ENCODE measurements around the gene SIX1. TPM values are rescaled to one million over a fixed set of nuclear protein-coding genes. Genes with fewer than 3 reads are reported as not detected.

Gene SIX1
- polyA plus RNA-seq, 1 of the 3 experiments (the other 2 are of a cell fraction), result 52.1 TPM

GRCh38 chr14:60680511-60680910, 31.2 kb upstream of the SIX1 start:
- H3K27me3 ChIP-seq (ENCODE audit: insufficient read depth), result no peaks in the 10 kb centered on the region
- no peaks in the 10 kb centered on the region for H3K4me1 ChIP-seq (ENCODE audit: control insufficient read depth in 1 of 2, insufficient read depth in 2 of 2, low read depth in 1 of 2, low read length in 1 of 2)
- no peak overlapping the region for H3K9ac ChIP-seq
- no peaks in the 10 kb centered on the region for H3K9me2 ChIP-seq
- no peak overlapping the region for H3K4me3 ChIP-seq (ENCODE audit: low read depth in 2 of 2, low read length in 1 of 2)
- H3K27ac ChIP-seq (ENCODE audit: low read depth in 2 of 2, low read length in 1 of 2), result no peak overlapping the region
- H2AFZ ChIP-seq (ENCODE audit: low read depth), result no peak overlapping the region
- ChIA-PET CTCF (no interaction called here), POLR2A (no interaction called here)
- H3K79me2 ChIP-seq (ENCODE audit: insufficient read depth), result no peaks in the 10 kb centered on the region
- 71% methylated on average over 3 of the region's 3 CpGs for WGBS (ENCODE audit: low lambda C conversion rate)
- DNase-seq, result no peak
- H3K9me3 ChIP-seq, result peaks cover 3% of the 10 kb centered on the region; the same call in 1 of the 2 replicates
- no peaks in the 10 kb centered on the region for H3F3A ChIP-seq (replicated peaks; ENCODE audit: insufficient read depth)
- TF ChIP-seq SIN3A (IDR thresholded peaks at IDR 0.05; ENCODE audit: borderline replicate concordance, low read depth, low read length) (no peak), GABPA (IDR thresholded peaks at IDR 0.05; ENCODE audit: low read depth) (no peak), MAX (IDR thresholded peaks at IDR 0.05; ENCODE audit: low read depth) (no peak), SMC3 (IDR thresholded peaks at IDR 0.05; ENCODE audit: low read depth, low read length) (no peak), CHD2 (IDR thresholded peaks at IDR 0.05; ENCODE audit: low read length, partially characterized antibody) (no peak), MXI1 (IDR thresholded peaks at IDR 0.05; ENCODE audit: low read depth, low read length) (no peak), GATA2 (CRISPR knock-in tag; IDR thresholded peaks at IDR 0.05) (no peak), MEF2A (IDR thresholded peaks at IDR 0.05; ENCODE audit: borderline replicate concordance, low read depth) (no peak), FOXM1 (IDR thresholded peaks at IDR 0.05; ENCODE audit: low read depth) (no peak), REST (IDR thresholded peaks at IDR 0.05; ENCODE audit: low read depth, low read length) (no peak), TCF12 (IDR thresholded peaks at IDR 0.05) (no peak), ZBTB33 (IDR thresholded peaks at IDR 0.05; ENCODE audit: borderline replicate concordance, low read depth) (no peak), RFX5 (IDR thresholded peaks at IDR 0.05; ENCODE audit: low read length) (no peak), RXRA (IDR thresholded peaks at IDR 0.05; ENCODE audit: borderline replicate concordance, low read depth) (no peak), NFIC (IDR thresholded peaks at IDR 0.05; ENCODE audit: borderline replicate concordance) (no peak)
- TF ChIP-seq, protein P1, sequence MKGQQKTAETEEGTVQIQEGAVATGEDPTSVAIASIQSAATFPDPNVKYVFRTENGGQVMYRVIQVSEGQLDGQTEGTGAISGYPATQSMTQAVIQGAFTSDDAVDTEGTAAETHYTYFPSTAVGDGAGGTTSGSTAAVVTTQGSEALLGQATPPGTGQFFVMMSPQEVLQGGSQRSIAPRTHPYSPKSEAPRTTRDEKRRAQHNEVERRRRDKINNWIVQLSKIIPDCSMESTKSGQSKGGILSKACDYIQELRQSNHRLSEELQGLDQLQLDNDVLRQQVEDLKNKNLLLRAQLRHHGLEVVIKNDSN (IDR thresholded peaks at IDR 0.05; ENCODE audit: borderline replicate concordance, low read depth), result no peak
- TF ChIP-seq, protein P2, sequence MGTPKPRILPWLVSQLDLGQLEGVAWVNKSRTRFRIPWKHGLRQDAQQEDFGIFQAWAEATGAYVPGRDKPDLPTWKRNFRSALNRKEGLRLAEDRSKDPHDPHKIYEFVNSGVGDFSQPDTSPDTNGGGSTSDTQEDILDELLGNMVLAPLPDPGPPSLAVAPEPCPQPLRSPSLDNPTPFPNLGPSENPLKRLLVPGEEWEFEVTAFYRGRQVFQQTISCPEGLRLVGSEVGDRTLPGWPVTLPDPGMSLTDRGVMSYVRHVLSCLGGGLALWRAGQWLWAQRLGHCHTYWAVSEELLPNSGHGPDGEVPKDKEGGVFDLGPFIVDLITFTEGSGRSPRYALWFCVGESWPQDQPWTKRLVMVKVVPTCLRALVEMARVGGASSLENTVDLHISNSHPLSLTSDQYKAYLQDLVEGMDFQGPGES (IDR thresholded peaks at IDR 0.05; ENCODE audit: low read depth, low read length), result no peak
- TF ChIP-seq, protein P3, sequence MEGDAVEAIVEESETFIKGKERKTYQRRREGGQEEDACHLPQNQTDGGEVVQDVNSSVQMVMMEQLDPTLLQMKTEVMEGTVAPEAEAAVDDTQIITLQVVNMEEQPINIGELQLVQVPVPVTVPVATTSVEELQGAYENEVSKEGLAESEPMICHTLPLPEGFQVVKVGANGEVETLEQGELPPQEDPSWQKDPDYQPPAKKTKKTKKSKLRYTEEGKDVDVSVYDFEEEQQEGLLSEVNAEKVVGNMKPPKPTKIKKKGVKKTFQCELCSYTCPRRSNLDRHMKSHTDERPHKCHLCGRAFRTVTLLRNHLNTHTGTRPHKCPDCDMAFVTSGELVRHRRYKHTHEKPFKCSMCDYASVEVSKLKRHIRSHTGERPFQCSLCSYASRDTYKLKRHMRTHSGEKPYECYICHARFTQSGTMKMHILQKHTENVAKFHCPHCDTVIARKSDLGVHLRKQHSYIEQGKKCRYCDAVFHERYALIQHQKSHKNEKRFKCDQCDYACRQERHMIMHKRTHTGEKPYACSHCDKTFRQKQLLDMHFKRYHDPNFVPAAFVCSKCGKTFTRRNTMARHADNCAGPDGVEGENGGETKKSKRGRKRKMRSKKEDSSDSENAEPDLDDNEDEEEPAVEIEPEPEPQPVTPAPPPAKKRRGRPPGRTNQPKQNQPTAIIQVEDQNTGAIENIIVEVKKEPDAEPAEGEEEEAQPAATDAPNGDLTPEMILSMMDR (IDR thresholded peaks at IDR 0.05), result no peak
- H3K4me2 ChIP-seq, result no peak overlapping the region
- no peaks in the 10 kb centered on the region for H4K20me1 ChIP-seq (ENCODE audit: insufficient read depth)
- H3K36me3 ChIP-seq (replicated peaks in 1 of 2; ENCODE audit: control insufficient read depth in 1 of 2, insufficient read depth in 2 of 2, low read length in 1 of 2), result no peaks in the 10 kb centered on the region

All from SK-N-SH (cell line).